Glutamatergic neuron (in vitro differentiated cells): ENCODE data around the gene BRWD1. TPM values are rescaled to one million over a fixed set of nuclear protein-coding genes. Genes with fewer than 3 reads are reported as not detected.
A peak's percentile ranks its signal among the peaks of the same experiment; 100 is the strongest.

Experiments
- DNase-seq: peaks from one replicate; pipeline ENCODE4 v3.0.0; 2022
- H3K27ac Mint-ChIP-seq: one replicate; pipeline ENCODE4 v1.8.0; 2020; ENCODE audit warnings: mild to moderate bottlenecking, mixed read lengths, inconsistent platforms; ENCODE audit not compliant: unreplicated experiment
- H3K27me3 Mint-ChIP-seq: one replicate; pipeline ENCODE4 v1.8.0; 2020; ENCODE audit warnings: mild to moderate bottlenecking, moderate library complexity, mixed read lengths, inconsistent platforms; ENCODE audit not compliant: unreplicated experiment
- H3K36me3 Mint-ChIP-seq: one replicate; pipeline ENCODE4 v1.8.0; 2020; ENCODE audit warnings: mild to moderate bottlenecking, mixed read lengths, inconsistent platforms; ENCODE audit not compliant: unreplicated experiment
- H3K4me1 Mint-ChIP-seq: one replicate; pipeline ENCODE4 v1.8.0; 2020; ENCODE audit warnings: mild to moderate bottlenecking, low read depth, mixed read lengths, inconsistent platforms; ENCODE audit not compliant: unreplicated experiment
- H3K4me3 Mint-ChIP-seq: one replicate; pipeline ENCODE4 v1.8.0; 2020; ENCODE audit warnings: mild to moderate bottlenecking, mixed read lengths, inconsistent platforms; ENCODE audit not compliant: unreplicated experiment
- H3K9me3 Mint-ChIP-seq: one replicate; pipeline ENCODE4 v1.8.0; 2020; ENCODE audit warnings: mild to moderate bottlenecking, moderate library complexity, mixed read lengths, inconsistent platforms; ENCODE audit not compliant: unreplicated experiment
- total RNA-seq: library from RNA; stranded (reverse); fragmentation: NEBNext Ultra II Directional; extraction: Animal tissue kit (Norgen Biotek cat#: 25700); gene quantifications from one replicate; pipeline ENCODE4 v1.2.1, GENCODE V29; 2021; ENCODE audit not compliant: unreplicated experiment
- TF ChIP-seq, protein P1 (sequence below): fragments of 200-600 bp; sonication (generic); IDR thresholded peaks from one replicate; pipeline ENCODE4 v1.5.0; 2021; ENCODE audit not compliant: partially characterized antibody, unreplicated experiment

BRWD1 gene
- total RNA-seq, 1 donor from 2014 or later, result 64.6 TPM

DNA sequence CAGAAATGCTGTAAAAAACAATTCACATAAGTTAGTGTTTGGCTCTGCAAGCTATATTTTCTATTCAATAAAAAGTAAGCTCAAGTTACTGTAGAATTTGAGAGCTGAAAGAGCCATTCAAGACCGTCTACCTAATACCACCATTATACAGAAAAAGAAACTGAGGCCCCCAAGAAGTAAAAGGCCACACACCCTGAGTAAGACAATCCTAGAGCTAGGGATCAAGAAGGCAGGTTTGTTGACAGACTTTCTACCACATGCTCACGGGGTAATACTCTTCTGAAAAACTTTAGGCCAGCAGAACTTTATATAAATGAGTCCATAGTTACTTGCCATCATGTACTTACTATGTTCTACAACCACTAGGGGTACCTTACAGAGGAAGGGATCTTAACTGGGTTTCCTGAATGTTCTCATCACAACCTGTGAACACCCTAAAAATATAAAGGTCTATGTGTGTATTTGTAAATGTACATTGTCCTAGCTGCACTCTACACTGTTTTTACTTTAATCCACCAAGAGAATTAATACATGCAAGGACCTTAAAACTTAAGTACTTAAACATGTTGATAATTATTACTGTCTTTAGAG lies 132.9 kb downstream of the BRWD1 start:
- TF ChIP-seq, protein P1, sequence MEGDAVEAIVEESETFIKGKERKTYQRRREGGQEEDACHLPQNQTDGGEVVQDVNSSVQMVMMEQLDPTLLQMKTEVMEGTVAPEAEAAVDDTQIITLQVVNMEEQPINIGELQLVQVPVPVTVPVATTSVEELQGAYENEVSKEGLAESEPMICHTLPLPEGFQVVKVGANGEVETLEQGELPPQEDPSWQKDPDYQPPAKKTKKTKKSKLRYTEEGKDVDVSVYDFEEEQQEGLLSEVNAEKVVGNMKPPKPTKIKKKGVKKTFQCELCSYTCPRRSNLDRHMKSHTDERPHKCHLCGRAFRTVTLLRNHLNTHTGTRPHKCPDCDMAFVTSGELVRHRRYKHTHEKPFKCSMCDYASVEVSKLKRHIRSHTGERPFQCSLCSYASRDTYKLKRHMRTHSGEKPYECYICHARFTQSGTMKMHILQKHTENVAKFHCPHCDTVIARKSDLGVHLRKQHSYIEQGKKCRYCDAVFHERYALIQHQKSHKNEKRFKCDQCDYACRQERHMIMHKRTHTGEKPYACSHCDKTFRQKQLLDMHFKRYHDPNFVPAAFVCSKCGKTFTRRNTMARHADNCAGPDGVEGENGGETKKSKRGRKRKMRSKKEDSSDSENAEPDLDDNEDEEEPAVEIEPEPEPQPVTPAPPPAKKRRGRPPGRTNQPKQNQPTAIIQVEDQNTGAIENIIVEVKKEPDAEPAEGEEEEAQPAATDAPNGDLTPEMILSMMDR, result peak; percentile 25
- no peak overlapping the region for H3K27ac Mint-ChIP-seq
- peaks cover 12% of the 10 kb centered on the region for H3K9me3 Mint-ChIP-seq
- peaks cover 10% of the 10 kb centered on the region for H3K27me3 Mint-ChIP-seq
- no peak for DNase-seq
- peaks cover 11% of the 10 kb centered on the region for H3K4me1 Mint-ChIP-seq
- H3K4me3 Mint-ChIP-seq, result no peak overlapping the region
- H3K36me3 Mint-ChIP-seq, result no peaks in the 10 kb centered on the region

DNA sequence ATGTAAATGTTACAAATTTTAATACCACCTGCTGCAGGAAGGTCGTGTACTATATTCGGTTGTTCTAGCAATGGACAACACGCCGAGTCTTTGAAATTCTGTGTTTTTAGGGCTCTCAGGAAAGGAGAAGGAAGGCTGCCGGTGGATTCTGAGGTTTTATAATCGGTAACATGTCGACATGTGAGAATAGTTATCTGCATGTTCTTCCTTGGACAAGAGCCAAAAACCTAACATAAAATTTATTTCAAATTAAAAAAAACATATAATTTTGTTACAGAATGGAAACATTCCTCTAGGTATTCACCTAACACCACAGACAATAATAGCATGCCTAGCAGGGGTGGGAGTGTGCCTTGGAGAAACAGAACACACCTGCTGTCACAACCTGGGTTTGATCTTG lies 135.0 kb downstream of the BRWD1 start:
- Mint-ChIP-seq H3K27me3 (peaks cover 10% of the 10 kb centered on the region), H3K9me3 (peaks cover 9% of the 10 kb centered on the region), H3K4me1 (peaks cover 5% of the 10 kb centered on the region), H3K4me3 (no peak overlapping the region), H3K27ac (no peak overlapping the region), H3K36me3 (no peaks in the 10 kb centered on the region)
- DNase-seq, result no peak
- TF ChIP-seq, protein P1, result no peak

DNA sequence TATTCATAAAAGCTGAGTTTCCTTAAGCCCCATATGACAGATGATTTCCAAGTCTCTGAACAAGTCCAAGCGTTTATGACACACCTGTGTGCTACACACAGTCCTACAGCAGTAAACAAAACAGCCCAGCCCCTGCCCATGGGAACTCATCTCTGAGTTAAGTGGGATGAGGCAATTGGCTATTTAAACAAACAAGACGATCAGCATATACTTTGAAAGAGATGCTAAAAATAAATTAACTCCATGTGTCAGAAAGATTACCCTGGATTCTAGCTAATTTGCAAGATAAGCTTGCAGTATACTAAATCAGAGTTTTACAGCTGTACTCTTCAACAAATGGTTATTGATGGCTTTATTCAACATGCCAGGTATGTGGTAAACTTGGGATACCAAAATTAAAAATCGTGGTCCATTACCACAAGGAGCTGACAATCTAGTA lies 137.1 kb downstream of the BRWD1 start:
- Mint-ChIP-seq H3K9me3 (peaks cover 6% of the 10 kb centered on the region), H3K4me3 (no peak overlapping the region), H3K36me3 (no peaks in the 10 kb centered on the region), H3K27me3 (peaks cover 3% of the 10 kb centered on the region), H3K4me1 (peaks cover 3% of the 10 kb centered on the region), H3K27ac (no peak overlapping the region)
- no peak for DNase-seq
- TF ChIP-seq, protein P1, result no peak

DNA sequence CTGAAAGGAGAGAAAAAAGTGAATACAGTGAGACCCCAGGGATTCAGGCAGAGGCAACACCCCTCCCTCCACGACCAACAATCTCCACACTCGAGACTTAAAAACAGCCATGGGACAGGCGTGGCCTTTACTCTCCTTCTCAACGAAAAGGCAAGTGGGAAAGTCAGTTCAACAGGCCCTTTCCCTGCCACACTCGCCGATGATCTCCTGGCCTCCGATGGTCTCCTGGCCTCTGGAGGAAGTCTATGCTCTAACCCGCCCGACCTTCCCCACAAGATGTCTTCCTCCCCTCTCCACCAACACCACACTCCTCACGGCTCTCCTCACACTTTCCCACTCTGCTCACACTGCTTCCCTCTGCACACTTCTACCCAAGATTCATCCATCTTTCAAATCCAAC lies 137.8 kb downstream of the BRWD1 start:
- H3K4me1 Mint-ChIP-seq, result peaks cover 3% of the 10 kb centered on the region
- H3K27ac Mint-ChIP-seq, result peak overlapping the region; percentile 26
- peaks cover 3% of the 10 kb centered on the region for H3K27me3 Mint-ChIP-seq
- DNase-seq, result no peak
- TF ChIP-seq, protein P1, result no peak
- H3K36me3 Mint-ChIP-seq, result no peaks in the 10 kb centered on the region
- H3K9me3 Mint-ChIP-seq, result peaks cover 6% of the 10 kb centered on the region
- H3K4me3 Mint-ChIP-seq, result no peak overlapping the region

DNA sequence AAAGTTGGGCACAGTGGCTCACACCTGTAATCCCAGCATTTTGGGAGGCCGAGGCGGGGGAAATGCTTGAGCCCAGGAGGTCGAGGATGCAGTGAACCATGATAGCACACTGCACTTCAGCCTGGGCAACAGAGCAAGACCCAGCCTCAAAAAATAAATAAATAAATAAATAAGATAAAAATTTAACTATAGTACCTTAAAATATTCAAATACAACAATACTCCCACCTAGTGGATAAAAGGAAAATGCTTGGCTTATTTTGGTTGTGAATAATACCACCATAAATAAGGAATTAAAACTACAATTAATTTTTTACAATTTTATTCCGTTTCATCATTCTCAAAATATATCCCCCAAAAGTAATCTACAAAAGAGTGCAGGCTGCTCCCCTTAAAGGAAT lies 138.3 kb downstream of the BRWD1 start:
- Mint-ChIP-seq H3K9me3 (peaks cover 6% of the 10 kb centered on the region), H3K36me3 (no peaks in the 10 kb centered on the region), H3K4me3 (no peak overlapping the region), H3K27me3 (peaks cover 3% of the 10 kb centered on the region), H3K4me1 (peaks cover 3% of the 10 kb centered on the region), H3K27ac (no peak overlapping the region)
- DNase-seq, result no peak
- TF ChIP-seq, protein P1, result peak; percentile 74
